Liver (tissue), 9 donors: Measurements from ENCODE around the gene CGB5. TPM values are rescaled to one million over a fixed set of nuclear protein-coding genes. Genes with fewer than 3 reads are reported as not detected.
"Not testable (repeated sequence)": the region's sequence is repeated elsewhere in the genome, so short reads cannot be mapped to it uniquely, and the experiment has no call there.

Experiments
- DNase-seq: peaks from one replicate; pipeline ENCODE4 v3.0.0-alpha.2; 2017; ENCODE audit warnings: low spot score
- H3K27ac ChIP-seq, 2 donors: one replicate each; pipeline ENCODE4 v1.7.0; 2013; ENCODE audit warnings: inconsistent platforms in 2 of 2, low read length in 2 of 2, control low read depth in 1 of 2, low read depth in 1 of 2, mild to moderate bottlenecking in 1 of 2
- H3K27me3 ChIP-seq, 4 donors: one replicate each; pipeline versions ENCODE4 v1.6.1 to v1.7.0; 2013; ENCODE audit warnings: low read length in 3 of 4, inconsistent platforms in 1 of 4, mild to moderate bottlenecking in 1 of 4, moderate library complexity in 1 of 4; ENCODE audit not compliant: control insufficient read depth in 4 of 4, insufficient read depth in 4 of 4
- H3K36me3 ChIP-seq, 4 donors: one replicate each; pipeline versions ENCODE4 v1.6.1 to v1.7.0; 2013; ENCODE audit warnings: low read length in 3 of 4, mild to moderate bottlenecking in 3 of 4, low read depth in 1 of 4, moderate library complexity in 1 of 4; ENCODE audit not compliant: control insufficient read depth in 4 of 4, insufficient read depth in 3 of 4
- H3K4me1 ChIP-seq, 4 donors: one replicate each; pipeline versions ENCODE4 v1.6.1 to v1.7.0; 2013; ENCODE audit warnings: low read length in 3 of 4, mild to moderate bottlenecking in 3 of 4, moderate library complexity in 1 of 4; ENCODE audit not compliant: control insufficient read depth in 4 of 4, insufficient read depth in 4 of 4
- H3K4me3 ChIP-seq, 3 donors: one replicate each; pipeline versions ENCODE4 v1.6.1 to v1.7.0; 2013; ENCODE audit warnings: low read length in 3 of 3, control low read depth in 1 of 3, low read depth in 1 of 3, mild to moderate bottlenecking in 1 of 3
- H3K9ac ChIP-seq, 2 donors: one replicate each; pipeline ENCODE4 v1.7.0; 2013; ENCODE audit warnings: low read length in 2 of 2, mild to moderate bottlenecking in 2 of 2, moderate library complexity in 2 of 2, control low read depth in 1 of 2, low read depth in 1 of 2
- H3K9me3 ChIP-seq, 4 donors: one replicate each; pipeline versions ENCODE4 v1.6.1 to v1.7.0; 2013; ENCODE audit warnings: low read length in 3 of 4; ENCODE audit not compliant: control insufficient read depth in 4 of 4
- WGBS: extraction: QIAGEN DNeasy Blood & Tissue Kit; methylation state at CpG from one replicate; pipeline ENCODE4 v1.1.7; 2013; 5-methylcytosine and 5-hydroxymethylcytosine counted together
- polyA plus RNA-seq, 2 donors: library from polyadenylated mRNA; stranded (reverse) in 1 of 2; unstranded in 1 of 2; fragments of 200-250 nt in 1 of 2; fragments of >200 nt in 1 of 2; fragmentation: Nextera tagmentation in 1 of 2; extraction: Ambion mirVana in 1 of 2; gene quantifications; one replicate each; pipeline versions ENCODE4 v1.2.1 to v1.2.3, GENCODE V29; 2013 to 2015
- total RNA-seq, 2 donors: library from RNA; depleted of rRNA; stranded (reverse); fragments of >200 nt; gene quantifications; one replicate each; pipeline ENCODE4 v1.2.3, GENCODE V29; 2014
- donor health status: healthy.
- donor health status: healthy.
- donor health status: healthy.
- donor health status: healthy.
- donor health status: healthy.

Gene CGB5
- total and polyA plus RNA-seq, 4 donors = not detected

DNA sequence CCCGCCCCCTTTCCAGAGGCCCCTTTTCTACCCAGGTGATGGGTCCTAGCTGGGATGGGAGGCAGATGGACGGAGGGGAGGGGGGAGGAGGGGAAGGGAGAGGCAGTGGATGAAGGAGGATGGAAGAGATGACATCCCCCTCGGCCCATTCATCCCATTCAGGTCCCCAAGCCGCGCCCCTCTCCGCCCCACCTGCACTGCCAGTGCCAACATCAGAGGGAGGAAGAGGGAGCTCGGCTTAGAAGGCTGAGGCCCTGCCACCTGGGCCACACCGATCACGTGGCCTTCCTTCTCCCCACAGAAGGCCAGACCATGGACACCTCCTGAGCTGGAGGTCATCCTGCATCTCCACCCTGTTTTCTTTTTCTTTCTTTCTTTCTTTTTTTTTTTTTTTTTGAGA lies 15.0 kb upstream of the CGB5 start:
- not testable (repeated sequence) for H3K9ac ChIP-seq, H3K4me1 ChIP-seq, DNase-seq, H3K4me3 ChIP-seq, H3K27ac ChIP-seq, H3K9me3 ChIP-seq, H3K27me3 ChIP-seq, H3K36me3 ChIP-seq
- WGBS = 79% methylated on average over 9 of the region's 9 CpGs

DNA sequence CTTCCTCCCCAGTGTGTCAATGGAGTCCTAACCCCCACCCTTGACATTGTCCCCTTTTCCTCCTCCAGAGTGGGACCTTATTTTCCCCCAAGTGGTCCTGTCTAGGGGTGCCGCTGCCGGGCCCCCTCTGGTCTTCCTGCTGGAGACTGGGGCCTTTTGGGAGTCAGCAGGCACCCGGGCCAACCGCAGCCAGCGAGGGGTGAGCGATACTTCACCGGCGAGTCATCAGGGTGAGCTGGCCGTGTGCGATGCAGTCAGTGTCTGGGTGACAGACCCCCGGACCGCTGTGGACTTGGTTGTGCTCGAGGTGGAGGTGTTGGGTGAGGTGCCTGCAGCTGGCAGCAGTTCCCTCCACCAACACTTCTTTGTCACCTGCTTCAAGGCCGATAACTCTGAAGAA lies 13.9 kb upstream of the CGB5 start:
- H3K9ac ChIP-seq, H3K4me1 ChIP-seq, H3K36me3 ChIP-seq, H3K27me3 ChIP-seq, H3K4me3 ChIP-seq, DNase-seq, H3K9me3 ChIP-seq, H3K27ac ChIP-seq: not testable (repeated sequence)
- 90% methylated on average over 14 of the region's 14 CpGs for WGBS

DNA sequence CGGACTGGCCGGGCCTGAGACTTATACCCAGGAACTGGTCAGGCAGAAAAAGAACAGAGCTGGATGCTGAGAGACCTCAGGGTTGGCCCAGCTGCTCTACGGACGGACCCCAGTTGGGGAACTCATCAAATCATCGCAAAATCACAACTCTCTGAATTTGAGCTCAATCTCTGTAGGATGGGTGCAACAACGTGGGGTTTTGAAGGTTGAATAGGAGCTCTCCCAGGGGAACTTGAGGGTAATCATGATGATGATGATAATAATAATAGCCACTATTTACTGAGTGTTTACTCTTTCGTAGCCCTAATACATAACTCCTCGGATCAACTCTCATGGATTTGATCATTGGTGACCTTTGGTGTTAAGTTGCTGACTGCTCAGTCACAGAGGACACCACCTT lies 13.3 kb upstream of the CGB5 start:
- not testable (repeated sequence) for H3K27ac ChIP-seq, H3K4me3 ChIP-seq, DNase-seq, H3K27me3 ChIP-seq, H3K9ac ChIP-seq, H3K36me3 ChIP-seq, H3K4me1 ChIP-seq, H3K9me3 ChIP-seq
- WGBS = 89% methylated on average over 6 of the region's 8 CpGs

DNA sequence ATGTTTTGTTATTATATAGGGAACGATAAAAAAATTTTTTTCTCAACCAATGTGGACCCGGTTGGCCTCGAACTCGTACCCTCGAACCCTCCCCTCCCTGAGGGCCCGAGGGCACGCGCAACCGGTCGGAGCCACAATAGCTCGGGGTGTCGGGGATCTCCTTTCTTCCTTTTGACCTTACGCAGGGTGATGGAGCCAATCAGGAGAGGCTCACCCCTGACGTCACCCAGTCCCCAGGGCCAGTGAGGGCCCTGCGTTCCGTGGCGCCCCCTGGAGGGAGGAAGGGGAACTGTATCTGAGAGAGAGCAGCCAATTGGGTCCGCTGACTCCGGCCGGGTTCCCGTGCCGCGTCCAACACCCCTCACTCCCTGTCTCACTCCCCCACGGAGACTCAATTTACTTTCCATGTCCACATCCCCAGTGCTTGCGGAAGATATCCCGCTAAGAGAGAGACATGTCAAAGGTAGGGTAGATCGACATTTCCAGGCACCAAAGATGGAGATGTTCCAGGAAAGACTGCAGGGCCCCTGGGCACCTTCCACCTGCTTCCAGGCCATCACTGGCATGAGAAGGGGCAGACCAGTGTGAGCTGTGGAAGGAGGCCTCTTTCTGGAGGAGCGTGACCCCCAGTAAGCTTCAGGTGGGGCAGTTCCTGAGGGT lies 11.9 kb upstream of the CGB5 start, which contains the start of gene CGB2:
Gene CGB2, plus strand, starts transcription at position 249 of the 660 bp plus-strand sequence. Its CDS starts 206 bp downstream, at position 455.
- not testable (repeated sequence) for DNase-seq, H3K27me3 ChIP-seq, H3K4me1 ChIP-seq, H3K36me3 ChIP-seq, H3K4me3 ChIP-seq, H3K27ac ChIP-seq, H3K9ac ChIP-seq, H3K9me3 ChIP-seq
- 33% methylated on average over 28 of the region's 28 CpGs for WGBS

DNA sequence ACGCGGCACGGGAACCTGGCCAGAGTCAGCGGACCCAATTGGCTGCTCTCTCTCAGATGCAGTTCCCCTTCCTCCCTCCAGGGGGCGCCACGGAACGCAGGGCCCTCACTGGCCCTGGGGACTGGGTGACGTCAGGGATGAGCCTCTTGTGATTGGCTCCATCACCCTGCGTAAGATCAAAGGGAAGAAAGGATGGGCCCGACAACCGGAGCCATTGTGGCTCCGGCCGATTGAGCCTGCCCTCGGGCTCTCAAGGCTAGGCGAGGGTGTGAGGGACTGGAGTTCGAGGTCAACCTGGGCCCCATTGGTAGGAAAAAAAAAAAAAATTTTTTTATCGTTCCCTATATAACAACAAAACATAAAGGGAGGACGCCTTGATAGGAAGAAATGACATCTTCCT lies 6.8 kb upstream of the CGB5 start, which contains the start of gene CGB1:
Gene CGB1, minus strand, starts transcription at position 81 of the 400 bp plus-strand sequence. CDS start 184 bp downstream, outside the sequence.
- H3K9me3 ChIP-seq, H3K36me3 ChIP-seq, H3K27ac ChIP-seq, H3K9ac ChIP-seq, DNase-seq, H3K27me3 ChIP-seq, H3K4me3 ChIP-seq, H3K4me1 ChIP-seq: not testable (repeated sequence)
- 62% methylated on average over 18 of the region's 18 CpGs for WGBS

DNA sequence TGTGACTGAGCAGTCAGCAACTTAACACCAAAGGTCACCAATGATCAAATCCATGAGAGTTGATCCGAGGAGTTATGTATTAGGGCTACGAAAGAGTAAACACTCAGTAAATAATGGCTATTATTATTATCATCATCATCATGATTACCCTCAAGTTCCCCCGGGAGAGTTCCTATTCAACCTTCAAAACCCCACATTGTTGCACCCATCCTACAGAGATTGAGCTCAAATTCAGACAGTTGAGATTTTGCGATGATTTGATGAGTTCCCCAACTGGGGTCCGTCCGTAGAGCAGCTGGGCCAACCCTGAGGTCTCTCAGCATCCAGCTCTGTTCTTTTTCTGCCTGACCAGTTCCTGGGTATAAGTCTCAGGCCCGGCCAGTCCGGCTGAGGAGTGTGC lies 5.5 kb upstream of the CGB5 start:
- not testable (repeated sequence) for DNase-seq, H3K9me3 ChIP-seq, H3K36me3 ChIP-seq, H3K4me3 ChIP-seq, H3K9ac ChIP-seq, H3K27ac ChIP-seq, H3K4me1 ChIP-seq, H3K27me3 ChIP-seq
- WGBS = 86% methylated on average over 7 of the region's 8 CpGs

DNA sequence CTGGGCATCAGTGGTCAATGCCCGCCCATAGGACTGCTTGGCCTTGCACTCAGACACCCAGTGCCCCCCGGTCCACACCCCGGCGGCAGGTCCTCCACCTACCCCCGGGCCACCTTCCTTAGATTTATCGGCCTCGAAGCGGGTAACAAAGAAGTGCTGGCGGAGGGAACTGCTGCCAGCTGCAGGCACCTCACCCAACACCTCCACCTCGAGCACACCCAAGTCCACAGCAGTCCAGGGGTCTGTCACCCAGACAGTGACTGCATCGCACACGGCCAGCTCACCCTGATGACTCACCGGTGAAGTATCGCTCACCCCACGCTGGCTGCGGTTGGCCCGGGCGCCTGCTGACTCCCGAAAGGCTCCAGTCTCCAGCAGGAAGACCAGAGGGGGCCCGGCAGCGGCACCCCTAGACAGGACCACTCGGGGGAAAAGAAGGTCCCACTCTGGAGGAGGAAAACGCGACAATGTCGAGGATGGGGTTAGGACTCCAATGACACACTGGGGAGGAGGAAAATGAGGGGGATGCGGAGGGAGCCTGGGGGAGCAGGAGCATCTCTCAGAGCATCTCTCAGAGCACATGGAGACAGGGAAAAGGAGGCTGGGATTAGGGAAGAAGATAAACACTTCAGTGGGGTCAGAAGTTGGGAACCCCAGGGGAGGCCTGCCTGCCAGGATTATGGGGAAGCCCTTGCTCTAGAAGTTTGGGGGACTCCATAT lies 4.9 kb upstream of the CGB5 start:
- H3K27me3 ChIP-seq, DNase-seq, H3K9ac ChIP-seq: not testable (repeated sequence)

DNA sequence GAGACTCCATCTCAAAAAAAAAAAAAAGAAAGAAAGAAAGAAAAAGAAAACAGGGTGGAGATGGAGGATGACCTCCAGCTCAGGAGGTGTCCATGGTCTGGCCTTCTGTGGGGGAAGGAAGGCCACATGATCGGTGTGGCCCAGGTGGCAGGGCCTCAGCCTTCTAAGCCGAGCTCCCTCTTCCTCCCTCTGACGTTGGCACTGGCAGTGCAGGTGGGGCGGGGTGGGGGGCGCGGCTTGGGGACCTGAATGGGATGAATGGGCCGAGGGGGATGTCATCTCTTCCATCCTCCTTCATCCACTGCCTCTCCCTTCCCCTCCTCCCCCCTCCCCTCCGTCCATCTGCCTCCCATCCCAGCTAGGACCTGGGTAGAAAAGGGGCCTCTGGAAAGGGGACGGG lies 3.9 kb upstream of the CGB5 start:
- H3K4me1 ChIP-seq, H3K9ac ChIP-seq, H3K27me3 ChIP-seq, H3K9me3 ChIP-seq, H3K36me3 ChIP-seq, H3K4me3 ChIP-seq, DNase-seq, H3K27ac ChIP-seq: not testable (repeated sequence)
- 60% methylated on average over 9 of the region's 9 CpGs for WGBS

More for the DNA sequence above, 4.9 kb upstream of the CGB5 start:
- H3K4me3 ChIP-seq, H3K4me1 ChIP-seq, H3K9me3 ChIP-seq, H3K27ac ChIP-seq, H3K36me3 ChIP-seq: not testable (repeated sequence)
- WGBS = 83% methylated on average over 26 of the region's 26 CpGs
